ENCODE results near the gene MRPL58.
"Not testable (repeated sequence)": the region's sequence is repeated elsewhere in the genome, so short reads cannot be mapped to it uniquely, and the experiment has no call there.

The MRPL58 gene

DNA sequence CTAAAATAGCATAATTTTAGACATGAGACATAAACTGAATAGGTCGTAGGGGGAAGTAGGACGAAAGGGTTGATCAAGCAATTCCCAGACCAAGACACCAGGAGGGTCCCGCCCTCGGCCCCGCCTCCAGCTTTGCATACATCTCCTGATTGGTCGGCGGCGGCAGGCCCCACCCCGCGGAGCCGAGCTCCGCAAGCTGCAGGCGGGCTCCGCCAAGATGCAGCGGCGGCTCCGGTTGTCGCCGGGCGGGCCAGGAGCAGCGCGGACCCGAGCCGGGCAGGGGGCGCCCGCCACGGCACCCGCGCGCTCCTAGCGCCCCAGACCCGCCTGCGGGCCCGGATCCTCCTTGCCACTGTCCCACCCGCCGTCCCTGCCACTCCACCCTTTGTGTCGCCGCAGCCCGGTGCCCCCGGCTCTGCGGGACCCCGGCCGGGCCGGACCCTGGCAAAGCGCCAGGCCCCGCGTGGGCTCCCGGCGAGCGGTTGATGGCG lies 25.0 kb upstream of the MRPL58 start, which contains the start of gene CDR2L:
Gene CDR2L (plus strand): TSS at position 215 of the 491 bp plus-strand sequence. CDS start 412 bp downstream, outside the sequence.
- peak; percentile 92 for DNase-seq (ENCODE audit: low spot score)

GRCh38 chr17:74987909-74988711 lies 24.4 kb upstream of the MRPL58 start:
- DNase-seq (ENCODE audit: low spot score): no peak

GRCh38 chr17:74990581-74991105 lies 21.8 kb upstream of the MRPL58 start:
- no peak for DNase-seq (ENCODE audit: low spot score)

DNA sequence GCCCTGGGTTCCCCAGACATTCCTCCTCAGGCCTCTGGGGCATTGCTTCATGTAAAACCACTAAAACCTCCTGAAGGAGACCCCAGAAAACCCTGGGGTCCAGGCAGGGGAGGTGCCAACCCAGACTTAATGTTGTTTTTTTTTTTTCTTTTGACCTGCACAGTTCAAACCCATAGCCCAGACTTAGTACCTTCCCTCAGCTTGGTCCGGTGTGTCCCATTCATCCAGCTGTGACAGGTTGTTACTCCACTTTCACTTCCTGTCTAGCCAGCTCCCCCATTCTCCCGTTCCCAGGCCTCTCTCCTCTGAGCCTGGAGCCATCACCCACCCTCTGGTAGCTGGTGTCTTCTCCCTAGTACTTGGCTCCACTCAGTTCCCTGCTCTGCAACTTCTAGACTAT lies 20.2 kb upstream of the MRPL58 start:
- DNase-seq (ENCODE audit: low spot score): no peak

DNA sequence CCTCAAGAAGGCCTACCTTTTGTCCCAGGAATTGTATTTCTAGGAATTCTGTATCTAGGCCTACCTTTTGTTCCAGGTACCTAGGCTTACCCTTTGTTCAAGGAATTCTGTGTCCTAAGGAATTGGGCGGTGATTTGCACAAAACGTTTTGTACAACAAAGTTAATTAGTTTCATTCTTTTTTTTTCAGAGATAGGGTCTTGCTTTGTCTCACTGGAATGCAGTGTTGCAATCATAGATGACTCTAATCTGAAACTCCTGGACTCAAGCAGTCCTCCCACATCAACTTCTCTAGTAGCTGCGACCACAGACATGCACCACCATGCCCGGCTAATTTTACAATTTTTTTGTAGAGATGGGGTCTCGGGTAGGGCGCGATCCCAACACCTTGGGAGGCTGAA lies 18.0 kb upstream of the MRPL58 start:
- no peak for DNase-seq (ENCODE audit: low spot score)

DNA sequence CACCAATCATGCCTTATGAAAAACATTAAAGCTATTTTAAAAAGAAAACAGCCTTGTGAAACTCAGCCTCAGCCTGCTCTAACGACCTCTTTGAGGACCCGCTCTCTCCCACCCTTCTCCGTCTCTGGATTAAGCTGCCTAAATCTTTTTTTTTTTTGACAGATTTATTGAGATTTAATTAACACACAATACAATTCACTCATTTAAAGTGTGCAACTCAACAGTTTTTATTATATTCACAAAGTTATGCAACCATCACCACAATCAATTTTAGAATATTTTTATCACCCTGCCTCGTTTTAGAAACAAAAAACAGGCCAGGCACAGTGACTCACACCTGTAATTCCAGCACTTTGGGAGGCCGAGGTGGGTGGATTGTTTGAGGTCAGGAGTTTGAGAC lies 16.6 kb upstream of the MRPL58 start:
- no peak for DNase-seq (ENCODE audit: low spot score)

GRCh38 chr17:74998783-74999182 lies 13.7 kb upstream of the MRPL58 start:
- DNase-seq (ENCODE audit: low spot score): no peak

GRCh38 chr17:74999523-74999922 lies 12.9 kb upstream of the MRPL58 start:
- no peak for DNase-seq (ENCODE audit: low spot score)

- DNase-seq (ENCODE audit: low spot score): no peak
These were observed 10.3 kb upstream of the MRPL58 start for GRCh38 chr17:75001915-75002843.

DNA sequence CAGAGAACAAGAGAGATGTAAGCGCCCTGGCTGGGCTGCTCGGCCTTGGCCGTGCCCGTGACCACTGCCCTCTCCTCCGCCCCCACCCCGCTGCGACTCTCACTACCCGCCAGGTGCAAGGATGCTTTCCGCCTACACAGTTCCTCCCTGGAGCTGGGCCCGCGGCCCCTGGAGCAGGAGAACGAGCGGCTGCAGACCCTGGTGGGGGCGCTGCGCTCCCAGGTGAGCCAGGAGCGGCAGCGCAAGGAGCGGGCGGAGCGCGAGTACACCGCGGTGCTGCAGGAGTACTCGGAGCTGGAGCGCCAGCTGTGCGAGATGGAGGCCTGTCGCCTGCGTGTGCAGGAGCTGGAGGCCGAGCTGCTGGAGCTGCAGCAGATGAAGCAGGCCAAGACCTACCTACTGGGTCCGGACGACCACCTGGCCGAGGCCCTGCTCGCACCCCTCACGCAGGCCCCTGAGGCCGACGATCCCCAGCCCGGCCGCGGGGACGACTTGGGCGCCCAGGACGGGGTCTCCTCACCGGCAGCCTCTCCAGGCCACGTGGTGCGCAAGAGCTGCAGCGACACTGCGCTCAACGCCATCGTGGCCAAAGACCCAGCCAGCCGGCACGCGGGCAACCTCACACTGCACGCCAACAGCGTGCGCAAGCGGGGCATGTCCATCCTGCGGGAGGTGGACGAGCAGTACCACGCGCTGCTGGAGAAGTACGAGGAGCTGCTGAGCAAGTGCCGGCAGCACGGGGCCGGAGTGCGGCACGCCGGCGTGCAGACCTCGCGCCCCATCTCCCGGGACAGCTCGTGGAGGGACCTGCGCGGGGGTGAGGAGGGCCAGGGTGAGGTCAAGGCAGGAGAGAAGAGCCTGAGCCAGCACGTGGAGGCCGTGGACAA lies 9.2 kb upstream of the MRPL58 start:
- no peak for DNase-seq (ENCODE audit: low spot score)

DNA sequence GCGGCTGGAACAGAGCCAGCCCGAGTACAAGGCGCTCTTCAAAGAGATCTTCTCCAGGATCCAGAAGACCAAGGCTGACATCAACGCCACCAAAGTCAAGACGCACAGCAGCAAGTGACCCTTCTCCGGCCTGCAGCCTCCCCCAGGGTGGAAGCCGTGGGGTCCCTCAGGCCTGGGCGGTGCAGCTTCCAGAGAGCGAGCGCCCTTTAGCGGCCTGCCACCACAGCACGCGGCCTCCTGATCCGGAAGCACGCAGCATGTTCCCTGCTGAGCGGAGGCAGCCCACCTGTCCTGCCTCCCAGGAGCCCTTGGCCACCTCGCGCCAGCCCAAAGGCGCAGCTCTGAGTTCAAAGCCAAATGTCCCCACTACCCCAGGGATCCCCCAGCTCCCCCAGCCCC lies 8.5 kb upstream of the MRPL58 start:
- DNase-seq (ENCODE audit: low spot score): no peak

DNA sequence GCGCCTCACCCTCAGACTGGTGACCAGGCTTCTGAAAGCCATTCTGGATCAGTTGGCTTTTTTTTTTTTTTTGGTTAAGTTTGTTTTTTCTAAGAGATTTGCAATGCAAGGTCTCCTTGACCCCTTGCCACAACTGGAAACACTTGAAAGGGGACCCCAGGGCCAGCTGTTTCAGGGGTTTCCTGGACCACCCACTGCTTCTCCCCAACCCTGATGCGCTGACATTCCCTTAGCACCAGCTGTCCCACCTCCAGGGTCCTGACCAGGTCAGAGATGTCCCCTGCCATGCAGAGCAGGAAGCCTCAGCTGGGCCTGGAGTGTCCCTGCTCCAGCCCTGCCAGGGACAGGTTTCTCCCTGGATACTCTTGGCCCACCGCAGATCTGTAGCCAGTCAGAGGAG lies 8.1 kb upstream of the MRPL58 start:
- no peak for DNase-seq (ENCODE audit: low spot score)

DNA sequence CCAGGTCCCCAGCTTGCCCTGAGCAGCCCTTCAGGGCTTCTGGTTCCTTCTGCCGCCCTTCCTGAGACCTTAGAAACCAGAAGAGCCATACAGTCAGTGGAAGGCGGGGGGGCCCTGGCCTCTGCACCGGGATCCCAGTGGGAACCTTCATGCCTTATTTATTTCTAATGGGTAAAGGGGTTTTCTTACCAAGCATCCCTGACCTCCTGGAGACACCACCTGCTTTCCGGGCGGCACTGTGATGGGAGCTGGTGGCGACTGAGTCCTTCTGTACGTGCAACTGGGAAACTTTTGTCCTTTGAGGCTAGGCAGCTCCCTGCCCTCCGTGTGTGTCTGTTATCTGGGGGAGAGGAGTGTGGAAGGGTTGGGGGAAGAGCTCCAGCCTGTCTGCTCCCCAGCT lies 7.2 kb upstream of the MRPL58 start:
- DNase-seq (ENCODE audit: low spot score): no peak

DNA sequence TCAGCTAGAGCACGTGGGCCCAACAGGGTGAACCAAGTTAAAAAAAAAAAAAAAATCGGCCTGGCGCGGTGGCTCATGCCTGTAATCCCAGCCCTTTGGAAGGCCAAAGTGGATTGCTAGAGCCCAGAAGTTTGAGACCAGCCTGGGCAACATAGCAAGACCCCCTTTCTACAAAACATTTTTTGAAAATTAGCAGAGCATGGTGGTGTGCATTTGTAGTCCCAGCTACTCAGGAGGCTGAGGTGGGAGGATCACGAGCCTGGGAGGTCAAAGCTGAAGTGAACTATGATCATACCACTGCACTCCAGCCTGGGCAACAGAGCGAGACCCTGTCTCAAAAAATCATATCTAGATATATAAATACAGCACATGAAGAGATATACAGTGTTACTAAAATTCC lies 6.4 kb upstream of the MRPL58 start:
- DNase-seq (ENCODE audit: low spot score): not testable (repeated sequence)

- DNase-seq (ENCODE audit: low spot score): no peak
These were observed 5.8 kb upstream of the MRPL58 start for GRCh38 chr17:75006653-75007052.

DNA sequence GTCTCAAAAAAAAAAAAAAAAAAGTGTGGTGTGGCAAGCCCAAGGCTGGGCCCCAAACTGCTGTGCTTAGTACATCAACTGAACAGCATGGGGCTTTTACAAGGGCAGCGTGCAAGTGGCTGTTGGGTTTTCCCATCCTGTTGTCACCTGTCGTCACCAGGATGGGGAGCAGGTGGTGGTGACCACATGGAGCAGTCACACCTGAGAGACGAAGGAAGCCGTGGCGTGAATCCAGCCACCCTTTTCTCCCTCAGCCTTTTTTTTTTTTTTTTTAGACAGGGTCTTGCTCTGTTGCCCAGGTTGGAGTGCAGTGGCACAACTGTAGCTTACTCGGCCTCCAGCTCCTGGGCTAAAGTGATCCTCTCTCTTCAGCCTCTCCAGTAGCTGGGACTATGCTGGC lies 4.1 kb upstream of the MRPL58 start:
- no peak for DNase-seq (ENCODE audit: low spot score)

GRCh38 chr17:75009139-75009724 lies 3.2 kb upstream of the MRPL58 start:
- DNase-seq (ENCODE audit: low spot score): no peak

DNA sequence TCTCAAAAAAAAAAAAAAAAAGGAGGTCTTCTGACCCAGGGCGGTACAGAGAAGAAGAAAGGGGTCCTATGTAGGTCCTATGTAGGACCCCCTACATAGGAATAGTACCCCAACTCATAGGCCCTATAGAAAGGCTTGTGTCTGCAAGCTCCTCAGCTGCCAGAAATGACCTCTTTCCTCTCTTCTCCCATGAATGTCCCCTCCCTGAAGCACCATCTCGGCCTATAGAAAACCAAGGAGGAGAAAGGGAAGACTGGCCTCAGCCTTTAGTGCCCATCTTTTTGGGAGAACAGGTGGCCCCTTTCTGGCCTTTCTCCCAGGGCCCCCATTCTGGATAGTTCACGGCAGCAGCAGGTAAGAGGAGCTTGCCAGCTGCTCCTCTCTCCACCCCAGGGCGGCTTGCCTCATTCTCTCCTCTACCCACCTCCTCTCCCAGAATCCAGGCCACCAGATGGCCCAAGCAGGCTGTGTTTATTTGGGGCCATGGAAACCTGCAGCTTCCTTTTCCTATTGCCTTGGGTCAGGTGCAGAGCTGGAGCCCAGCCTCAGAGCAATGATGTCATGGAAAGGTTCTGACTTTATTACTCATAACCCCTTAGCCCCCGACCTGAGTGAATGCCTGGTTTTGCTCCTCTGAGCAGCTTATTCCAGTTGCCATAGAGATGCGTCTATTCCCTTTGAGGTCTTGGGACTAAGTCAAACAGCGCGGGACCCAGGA lies 1.6 kb upstream of the MRPL58 start:
- DNase-seq (ENCODE audit: low spot score): peak; percentile 66

DNA sequence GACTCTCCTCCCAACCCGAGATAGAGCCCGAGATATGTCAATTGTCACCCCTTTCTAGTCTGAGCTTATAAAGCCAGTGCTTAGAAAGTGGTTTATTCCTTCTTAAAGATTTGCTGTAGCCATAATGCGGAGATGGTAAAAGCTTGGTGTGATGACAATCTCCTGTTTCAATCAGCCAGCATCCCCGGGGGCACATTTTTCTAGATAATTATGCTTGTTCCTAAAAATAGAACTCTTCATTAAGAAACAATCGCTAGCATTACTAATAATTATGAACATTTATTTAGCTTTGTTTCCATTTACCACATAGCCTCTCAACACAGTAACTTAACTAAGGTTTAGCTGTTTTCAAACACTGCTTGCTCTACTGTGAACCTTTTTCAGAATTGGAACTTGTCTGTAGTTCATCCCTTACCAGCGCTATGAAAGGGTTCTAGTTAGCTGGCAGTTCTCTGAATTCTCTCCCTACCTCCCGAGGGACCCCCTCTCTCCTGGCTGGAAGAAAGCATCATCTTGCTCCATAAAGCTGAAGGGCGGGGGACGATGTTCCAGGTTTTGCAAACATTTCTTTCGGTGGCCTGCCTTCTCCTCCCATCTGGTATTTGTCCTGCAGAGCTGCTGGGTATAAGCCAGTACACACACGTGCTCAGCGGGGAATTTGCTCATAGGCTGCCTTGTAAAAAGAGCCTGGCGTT lies 922 bp upstream of the MRPL58 start:
- DNase-seq (ENCODE audit: low spot score): no peak

DNA sequence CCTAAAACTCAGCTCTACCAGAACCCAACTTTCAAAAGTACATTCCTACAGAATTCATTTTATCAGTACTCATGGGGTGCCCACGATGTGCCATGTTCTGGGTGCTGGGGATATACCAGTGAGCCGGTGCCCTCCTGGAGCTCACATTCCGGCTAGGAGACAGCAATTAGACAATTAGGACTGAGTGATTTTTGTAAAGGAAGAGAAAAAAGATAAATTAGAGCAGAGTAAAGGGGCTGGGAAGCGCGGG lies 449 bp upstream of the MRPL58 start:
- DNase-seq (ENCODE audit: low spot score): no peak

Measured in NAMALWA (cell line).